HepG2 (cell line): ENCODE results near the gene UCN. TPM values are rescaled to one million over a fixed set of nuclear protein-coding genes. Genes with fewer than 3 reads are reported as not detected.

Experiments
- HOMEZ ChIP-seq: IDR thresholded peaks from 2 replicates; pipeline ENCODE4 v1.6.1; 2016; ENCODE audit warnings: low read depth
- MXD1 ChIP-seq: sonication (generic); formaldehyde crosslinking; IDR thresholded peaks from 2 replicates; pipeline ENCODE4 v1.4.0; 2020; ENCODE audit warnings: mild to moderate bottlenecking, missing genetic modification reagents
- NFAT5 ChIP-seq: sonication (generic); formaldehyde crosslinking; IDR thresholded peaks from 2 replicates; pipeline ENCODE4 v1.4.0; 2020; ENCODE audit warnings: missing genetic modification reagents
- PAF1 ChIP-seq: IDR thresholded peaks from 2 replicates; pipeline ENCODE4 v1.6.1; 2016; ENCODE audit warnings: missing genetic modification reagents, missing compliant biosample characterization
- SALL1 ChIP-seq: sonication (generic); formaldehyde crosslinking; IDR thresholded peaks from 2 replicates; pipeline ENCODE4 v1.8.0; 2022; ENCODE audit warnings: mild to moderate bottlenecking, missing genetic modification reagents
- SCMH1 ChIP-seq: sonication (generic); formaldehyde crosslinking; IDR thresholded peaks from 2 replicates; pipeline ENCODE4 v1.9.0; 2021; ENCODE audit warnings: missing genetic modification reagents, mild to moderate bottlenecking, borderline replicate concordance
- SOX6 ChIP-seq, 2 experiments: fragments of 450-650 bp in 1 of 2; sonication (generic) in 1 of 2; formaldehyde crosslinking in 1 of 2; IDR thresholded peaks; 2 replicates each; pipeline versions ENCODE4 v1.4.0 to v1.6.1; 2017 to 2020; ENCODE audit warnings: antibody characterized with exemption in 1 of 2, mild to moderate bottlenecking in 1 of 2, missing genetic modification reagents in 1 of 2
- TARDBP ChIP-seq: sonication (generic); formaldehyde crosslinking; IDR thresholded peaks from 2 replicates; pipeline ENCODE4 v1.8.0; 2022; ENCODE audit warnings: mild to moderate bottlenecking, missing genetic modification reagents
- THAP9 ChIP-seq: sonication (generic); formaldehyde crosslinking; IDR thresholded peaks from 2 replicates; pipeline ENCODE4; 2020; ENCODE audit warnings: missing genetic modification reagents, mild to moderate bottlenecking, borderline replicate concordance
- ZNF224 ChIP-seq: sonication (generic); formaldehyde crosslinking; IDR thresholded peaks from 2 replicates; pipeline ENCODE4 v1.5.0; 2020; ENCODE audit warnings: mild to moderate bottlenecking, missing genetic modification reagents
- ZNF350 ChIP-seq: sonication (generic); formaldehyde crosslinking; IDR thresholded peaks from 2 replicates; pipeline ENCODE4 v1.4.0; 2020; ENCODE audit warnings: mild to moderate bottlenecking, low read depth, missing genetic modification reagents, borderline replicate concordance
- ZNF44 ChIP-seq: sonication (generic); formaldehyde crosslinking; IDR thresholded peaks from 2 replicates; pipeline ENCODE4 v1.5.1; 2020; ENCODE audit warnings: mild to moderate bottlenecking, missing genetic modification reagents
- ZNF512B ChIP-seq: sonication (generic); formaldehyde crosslinking; IDR thresholded peaks from 2 replicates; pipeline ENCODE4 v1.5.1; 2020; ENCODE audit warnings: missing genetic modification reagents, mild to moderate bottlenecking, borderline replicate concordance
- ZNF562 ChIP-seq: sonication (generic); formaldehyde crosslinking; IDR thresholded peaks from 2 replicates; pipeline ENCODE4 v1.8.0; 2022; ENCODE audit warnings: missing genetic modification reagents, borderline replicate concordance
- ZNF639 ChIP-seq: conservative IDR thresholded peaks from 2 replicates; pipeline ENCODE4 v1.6.1; 2018; ENCODE audit warnings: missing genetic modification reagents
- polyA plus RNA-seq, 8 experiments: library from polyadenylated mRNA; depleted of rRNA in 3 of 8; stranded (reverse) in 7 of 8; unstranded in 1 of 8; fragments of >200 nt; fragmentation: Illumina TruSeq in 4 of 8; extraction: Trizol in 4 of 8; gene quantifications; 2 replicates each; pipeline versions ENCODE4 v1.2.1 to v1.2.3, GENCODE V29; 2011 to 2016; ENCODE audit warnings: low read depth in 4 of 8, missing spikeins in 1 of 8, mixed read lengths in 1 of 8; ENCODE audit not compliant: insufficient read depth in 1 of 8
- total RNA-seq, 5 experiments: library from RNA; depleted of rRNA; stranded (reverse); fragments of >200 nt; fragmentation: Illumina TruSeq; extraction: Trizol; gene quantifications; 2 replicates each; pipeline ENCODE4 v1.2.3, GENCODE V29; 2016; ENCODE audit warnings: low read depth in 1 of 5

UCN gene
- total and polyA plus RNA-seq, 2 of the 13 experiments (the other 11 are each of a cell fraction or from before 2014, with no cell fraction given): 1.2 to 2.3 TPM

- no peak for TF ChIP-seq ZNF512B (CRISPR knock-in tag)
- no peak for TF ChIP-seq ZNF350 (CRISPR knock-in tag)
- TF ChIP-seq SALL1 (CRISPR knock-in tag): 0 out of 2 replicates have a peak, but pooled peaks have one; percentile 11
- no peak for TF ChIP-seq SOX6 (IDR thresholded peaks at IDR 0.05)
- TF ChIP-seq SOX6 (CRISPR knock-in tag; IDR thresholded peaks at IDR 0.05): no peak
- TF ChIP-seq ZNF639: no peak
- TF ChIP-seq ZNF562 (CRISPR knock-in tag): no peak
- TF ChIP-seq SCMH1 (CRISPR knock-in tag): no peak
- no peak for TF ChIP-seq ZNF224 (CRISPR knock-in tag)
- TF ChIP-seq THAP9 (CRISPR knock-in tag): no peak
- no peak for TF ChIP-seq MXD1
- no peak for TF ChIP-seq HOMEZ (CRISPR knock-in tag)
- no peak for TF ChIP-seq ZNF44 (CRISPR knock-in tag)
- TF ChIP-seq TARDBP: no peak
- TF ChIP-seq NFAT5: no peak
- no peak for TF ChIP-seq PAF1 (CRISPR knock-in tag)
These were observed 25.4 kb downstream of the UCN start (continued) for GRCh38 chr2:27282892-27283291.
